ENCODE measurements around the gene OR1J2. TPM values are rescaled to one million over a fixed set of nuclear protein-coding genes. Genes with fewer than 3 reads are reported as not detected.

OR1J2 gene
- polyA plus RNA-seq, 3 donors: not detected

GRCh38 chr9:122538757-122539156 lies 28.2 kb downstream of the OR1J2 start:
- Histone ChIP-seq H3K4me1 (ENCODE audit: control insufficient read depth in 1 of 2, insufficient read depth in 2 of 2, low read length in 2 of 2) (no peaks in the 10 kb centered on the region), H3K27ac (ENCODE audit: low read depth in 1 of 2, low read length in 2 of 2) (no peak overlapping the region), H3K9me3 (replicated peaks in 1 of 2; ENCODE audit: control insufficient read depth in 1 of 2, insufficient read depth in 1 of 2, low read length in 2 of 2) (no peaks in the 10 kb centered on the region), H4K20me1 (ENCODE audit: insufficient read depth, low read length) (no peaks in the 10 kb centered on the region), H3K36me3 (replicated peaks in 1 of 2; ENCODE audit: control insufficient read depth in 1 of 2, insufficient read depth in 2 of 2, low read length in 2 of 2) (no peaks in the 10 kb centered on the region), H3K4me3 (replicated peaks in 1 of 3; ENCODE audit: low read depth in 2 of 3, low read length in 3 of 3) (no peak overlapping the region), H3K4me2 (replicated peaks; ENCODE audit: extremely low read depth, low read length, poor library complexity, severe bottlenecking) (no peak overlapping the region), H3K27me3 (ENCODE audit: control insufficient read depth in 2 of 2, insufficient read depth in 2 of 2, low read length in 2 of 2) (no peaks in the 10 kb centered on the region), H3K79me2 (ENCODE audit: insufficient read depth, low read length) (no peaks in the 10 kb centered on the region), H2AFZ (ENCODE audit: insufficient read depth, low read depth, low read length, poor library complexity, severe bottlenecking) (no peak overlapping the region), H3K9ac (ENCODE audit: insufficient read depth, low read length, poor library complexity, severe bottlenecking) (no peak overlapping the region)
- peaks cover 0 to 4% (median 3%) of the 10 kb centered on the region in 3 donors for H3K27me3 Mint-ChIP-seq (ENCODE audit: low read depth in 3 of 3)
- no peak overlapping the region for H3K4me3 Mint-ChIP-seq
- DNase-seq: no peak
- intact Hi-C loops (cut with micrococcal nuclease): no loop called here
- WGBS (ENCODE audit: insufficient coverage): no CpG with 5 or more reads among the region's 2 CpGs
- H3K36me3 Mint-ChIP-seq: no peaks in the 10 kb centered on the region
- H3K4me1 Mint-ChIP-seq: no peaks in the 10 kb centered on the region
- H3K9me3 Mint-ChIP-seq: peaks cover 0 to 10% (median 4%) of the 10 kb centered on the region in 7 donors
- TF ChIP-seq CTCF (IDR thresholded peaks at IDR 0.05): no peak
- no peak overlapping the region for H3K27ac Mint-ChIP-seq

GRCh38 chr9:122546196-122546595 lies 35.6 kb downstream of the OR1J2 start:
- H3K27me3 ChIP-seq (ENCODE audit: control insufficient read depth in 2 of 2, insufficient read depth in 2 of 2, low read length in 2 of 2): no peaks in the 10 kb centered on the region
- no peak overlapping the region for H2AFZ ChIP-seq (ENCODE audit: insufficient read depth, low read depth, low read length, poor library complexity, severe bottlenecking)
- H3K27me3 Mint-ChIP-seq (ENCODE audit: low read depth in 3 of 3): peaks cover 4 to 5% (median 5%) of the 10 kb centered on the region in 3 donors
- no peak overlapping the region for H3K4me3 ChIP-seq (replicated peaks in 1 of 3; ENCODE audit: low read depth in 2 of 3, low read length in 3 of 3)
- no peaks in the 10 kb centered on the region for H3K4me1 ChIP-seq (ENCODE audit: control insufficient read depth in 1 of 2, insufficient read depth in 2 of 2, low read length in 2 of 2)
- no peak overlapping the region for H3K9ac ChIP-seq (ENCODE audit: insufficient read depth, low read length, poor library complexity, severe bottlenecking)
- no peaks in the 10 kb centered on the region for H3K36me3 Mint-ChIP-seq
- H3K4me2 ChIP-seq (replicated peaks; ENCODE audit: extremely low read depth, low read length, poor library complexity, severe bottlenecking): no peak overlapping the region
- H3K4me3 Mint-ChIP-seq: no peak overlapping the region
- no peak overlapping the region for H3K27ac ChIP-seq (ENCODE audit: low read depth in 1 of 2, low read length in 2 of 2)
- peaks cover 0 to 11% (median 4%) of the 10 kb centered on the region in 7 donors for H3K9me3 Mint-ChIP-seq
- no peak for DNase-seq
- no peaks in the 10 kb centered on the region for H3K36me3 ChIP-seq (replicated peaks in 1 of 2; ENCODE audit: control insufficient read depth in 1 of 2, insufficient read depth in 2 of 2, low read length in 2 of 2)
- no peaks in the 10 kb centered on the region for H4K20me1 ChIP-seq (ENCODE audit: insufficient read depth, low read length)
- 73% methylated on average over 4 of the region's 8 CpGs for WGBS (ENCODE audit: insufficient coverage)
- no peaks in the 10 kb centered on the region for H3K9me3 ChIP-seq (replicated peaks in 1 of 2; ENCODE audit: control insufficient read depth in 1 of 2, insufficient read depth in 1 of 2, low read length in 2 of 2)
- H3K27ac Mint-ChIP-seq: no peak overlapping the region
- no peaks in the 10 kb centered on the region for H3K79me2 ChIP-seq (ENCODE audit: insufficient read depth, low read length)
- TF ChIP-seq CTCF (IDR thresholded peaks at IDR 0.05): no peak
- H3K4me1 Mint-ChIP-seq: no peaks in the 10 kb centered on the region
- intact Hi-C loops (cut with micrococcal nuclease): no loop called here
